ENCODE data around the gene RPS16. TPM values are rescaled to one million over a fixed set of nuclear protein-coding genes. Genes with fewer than 3 reads are reported as not detected.

Gene RPS16
- total and polyA plus RNA-seq, 2 of the 8 experiments (the other 6 are each of a cell fraction or from before 2014, with no cell fraction given): 2,433 to 7,810 TPM

DNA sequence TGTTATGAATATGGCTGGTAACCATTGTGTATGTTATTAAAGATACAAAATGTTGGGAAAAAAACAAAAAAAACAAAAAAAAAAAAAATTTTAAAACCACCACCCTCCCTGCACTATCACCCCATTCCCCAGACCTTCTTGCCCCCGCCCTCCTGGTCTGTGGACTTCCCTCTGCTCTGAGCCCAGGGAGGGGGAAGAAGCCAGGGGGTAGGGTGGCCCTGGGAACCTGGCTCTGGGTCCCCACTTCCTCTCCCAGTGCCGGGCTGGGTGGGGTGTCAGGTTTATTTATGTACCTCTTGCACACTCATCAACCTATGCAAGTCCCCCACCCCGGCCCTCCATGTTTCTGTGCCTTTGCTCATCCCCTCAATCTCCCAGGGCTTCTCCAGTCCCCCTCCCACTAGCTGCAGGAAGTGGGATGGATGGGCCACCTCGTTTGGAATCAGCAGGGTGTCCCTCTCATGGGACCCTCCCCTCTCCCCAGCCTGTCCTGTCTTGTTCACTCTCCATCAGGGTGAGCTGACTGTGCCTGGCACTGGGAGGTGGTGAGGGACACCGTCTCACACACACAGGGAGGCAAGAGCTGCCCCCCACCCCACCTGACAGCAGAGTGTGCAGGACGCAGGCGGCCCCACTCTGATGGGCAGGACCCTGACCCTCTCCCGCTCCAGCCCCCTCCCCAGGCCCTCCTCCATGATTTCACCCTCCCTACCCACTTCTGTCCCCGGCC is 50.7 kb downstream of the RPS16 start:
- H3K36me3 ChIP-seq (ENCODE audit: control insufficient read depth in 2 of 4, insufficient read depth in 4 of 4, low read length in 3 of 4): peaks cover 19 to 74% (median 42%) of the 10 kb centered on the region in 4 experiments; a peak in 7 of 8 replicates
- FAIRE-seq (no peak), DNase-seq (ENCODE audit: low read depth in 1 of 2, low spot score in 2 of 2) (no peak)
- TF ChIP-seq, protein P1, sequence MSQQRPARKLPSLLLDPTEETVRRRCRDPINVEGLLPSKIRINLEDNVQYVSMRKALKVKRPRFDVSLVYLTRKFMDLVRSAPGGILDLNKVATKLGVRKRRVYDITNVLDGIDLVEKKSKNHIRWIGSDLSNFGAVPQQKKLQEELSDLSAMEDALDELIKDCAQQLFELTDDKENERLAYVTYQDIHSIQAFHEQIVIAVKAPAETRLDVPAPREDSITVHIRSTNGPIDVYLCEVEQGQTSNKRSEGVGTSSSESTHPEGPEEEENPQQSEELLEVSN (IDR thresholded peaks at IDR 0.05): no peak
- TF ChIP-seq POU5F1 (IDR thresholded peaks at IDR 0.05; ENCODE audit: low read depth, low read length): no peak
- no peak for TF ChIP-seq TAF1 (IDR thresholded peaks at IDR 0.05; ENCODE audit: low read depth, low read length)
- TF ChIP-seq EGR1 (IDR thresholded peaks at IDR 0.05; ENCODE audit: borderline replicate concordance, low read depth, low read length): no peak
- no peak for TF ChIP-seq GTF2F1 (IDR thresholded peaks at IDR 0.05; ENCODE audit: borderline replicate concordance, low read depth, low read length)
- TF ChIP-seq MAFK (IDR thresholded peaks at IDR 0.05; ENCODE audit: low read depth, low read length): no peak
- no peak for TF ChIP-seq HDAC6 (IDR thresholded peaks at IDR 0.05; ENCODE audit: low read depth, low read length)
- no peak for TF ChIP-seq CHD2 (IDR thresholded peaks at IDR 0.05; ENCODE audit: low read length)
- TF ChIP-seq POLR2A (IDR thresholded peaks at IDR 0.05; ENCODE audit: control extremely low read depth in 1 of 2, low read depth in 2 of 2, low read length in 2 of 2): no peak
- TF ChIP-seq BRCA1 (IDR thresholded peaks at IDR 0.05; ENCODE audit: low read depth, low read length): no peak
- no peak for TF ChIP-seq SP1 (IDR thresholded peaks at IDR 0.05; ENCODE audit: low read depth, low read length)
- no peak for TF ChIP-seq BACH1 (IDR thresholded peaks at IDR 0.05; ENCODE audit: low read length)
- TF ChIP-seq, protein P2, sequence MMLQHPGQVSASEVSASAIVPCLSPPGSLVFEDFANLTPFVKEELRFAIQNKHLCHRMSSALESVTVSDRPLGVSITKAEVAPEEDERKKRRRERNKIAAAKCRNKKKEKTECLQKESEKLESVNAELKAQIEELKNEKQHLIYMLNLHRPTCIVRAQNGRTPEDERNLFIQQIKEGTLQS (IDR thresholded peaks at IDR 0.05; ENCODE audit: insufficient read depth, low read depth, low read length): no peak
- H3K9ac ChIP-seq (replicated peaks in 1 of 4; ENCODE audit: extremely low read depth in 1 of 4, low read depth in 3 of 4, low read length in 3 of 4): no peak overlapping the region
- H3K4me2 ChIP-seq (ENCODE audit: insufficient read depth in 1 of 2, low read depth in 2 of 2, low read length in 2 of 2): no peak overlapping the region
- H3K9me3 ChIP-seq (ENCODE audit: insufficient read depth in 2 of 2, low read depth in 1 of 2, low read length in 1 of 2): no peaks in the 10 kb centered on the region
- no peak overlapping the region; the same call in 1 of the 2 replicates for H2BK5ac ChIP-seq (ENCODE audit: low read depth, low read length)
- H4K20me1 ChIP-seq (replicated peaks in 1 of 2; ENCODE audit: control insufficient read depth in 1 of 2, insufficient read depth in 2 of 2, low read length in 2 of 2): peaks cover 0 to 9% of the 10 kb centered on the region in 2 experiments
- H4K8ac ChIP-seq (ENCODE audit: extremely low read depth, insufficient read depth, low read length): no peak overlapping the region
- no peaks in the 10 kb centered on the region for H3K27me3 ChIP-seq (replicated peaks in 1 of 4; ENCODE audit: control insufficient read depth in 3 of 4, extremely low read depth in 1 of 4, insufficient read depth in 3 of 4, low read length in 3 of 4)
- H3K18ac ChIP-seq (ENCODE audit: extremely low read depth, low read length): no peak overlapping the region
- H3K14ac ChIP-seq (ENCODE audit: insufficient read length): no peak overlapping the region
- ChIA-PET POLR2A (ENCODE audit: partially characterized antibody) (interaction anchor here (0.7 to 3.9 kb wide), 13 partner anchors 9 to 74 kb away, joined by 3 to 12 read pairs (median 4); partner anchors contain the start of gene PLEKHG2), CTCF (ENCODE audit: partially characterized antibody) (interaction anchor here (1.2 kb wide), 2 partner anchors 9 to 26 kb away, joined by 3 read pairs; no protein-coding TSS in a partner anchor)
- H4K5ac ChIP-seq (ENCODE audit: insufficient read length, low read depth, low read length): no peak overlapping the region
- H2AK5ac ChIP-seq (ENCODE audit: low read depth, low read length): no peak overlapping the region
- H2BK12ac ChIP-seq (ENCODE audit: low read depth, low read length): 0 out of 2 replicates have a peak overlapping the region, but pooled peaks have one; percentile 55
- peaks cover 0 to 8% (median 4%) of the 10 kb centered on the region in 4 experiments; a peak in 4 of 7 replicates for H3K4me1 ChIP-seq (replicated peaks in 1 of 4; ENCODE audit: control insufficient read depth in 3 of 4, insufficient read depth in 4 of 4, low read length in 3 of 4)
- H3K23me2 ChIP-seq (ENCODE audit: low read depth, low read length): no peaks in the 10 kb centered on the region; the same call in 1 of the 2 replicates
- no peak overlapping the region for H3K27ac ChIP-seq (ENCODE audit: low read depth, low read length)
- H3K4me3 ChIP-seq (ENCODE audit: extremely low read depth in 1 of 4, insufficient read depth in 2 of 4, low read depth in 3 of 4, low read length in 4 of 4): no peak overlapping the region
- H3K4ac ChIP-seq (replicated peaks; ENCODE audit: insufficient read length, low read depth, low read length): no peak overlapping the region
- H3K79me2 ChIP-seq (ENCODE audit: control insufficient read depth in 1 of 2, insufficient read depth in 2 of 2, low read length in 2 of 2): peaks cover 0 to 5% of the 10 kb centered on the region in 2 experiments; a peak in 1 of 4 replicates
- 80% methylated on average over 7 of the region's 9 CpGs; no CpG with 5 or more reads in 1 of the 2 experiments for WGBS, 2 experiments (ENCODE audit: extremely low coverage in 1 of 2, insufficient coverage in 1 of 2, insufficient read length in 1 of 2, insufficient replicate concordance in 2 of 2, low coverage in 1 of 2, low lambda C conversion rate in 2 of 2, missing lambda C conversion rate in 1 of 2)
- H2AFZ ChIP-seq (ENCODE audit: low read length): no peak overlapping the region
- H3K79me1 ChIP-seq (ENCODE audit: low read depth, low read length): peaks cover 5% of the 10 kb centered on the region
- H2BK15ac ChIP-seq (ENCODE audit: low read length): no peak overlapping the region
- no peak overlapping the region for H3K56ac ChIP-seq (replicated peaks; ENCODE audit: insufficient read length, low read depth, low read length)
- H3K23ac ChIP-seq (ENCODE audit: insufficient read length): no peak overlapping the region
- no peak overlapping the region for H2BK120ac ChIP-seq (replicated peaks; ENCODE audit: low read depth, low read length)
- no peak overlapping the region for H2BK20ac ChIP-seq (ENCODE audit: low read length)
- no peak overlapping the region for H4K91ac ChIP-seq (replicated peaks; ENCODE audit: insufficient read length, low read length)

Data from H1 (cell line).